Fibroblast of lung (primary cell): ENCODE results near the gene MEFV. TPM values are rescaled to one million over a fixed set of nuclear protein-coding genes. Genes with fewer than 3 reads are reported as not detected.
"Not testable (repeated sequence)": the region's sequence is repeated elsewhere in the genome, so short reads cannot be mapped to it uniquely, and the experiment has no call there.

Source experiments
- DNase-seq, 2 donors: peaks; one replicate each; pipeline versions ENCODE4 v3.0.0 to v3.0.0-alpha.2; 2010; ENCODE audit warnings: low read depth in 2 of 2
- H2AFZ ChIP-seq: 2 replicates; pipeline ENCODE4 v1.5.1; 2012; ENCODE audit warnings: low read length, control low read depth, inconsistent platforms
- H3K27ac ChIP-seq: 2 replicates; pipeline ENCODE4 v1.5.1; 2011; ENCODE audit warnings: low read length, control low read depth; ENCODE audit not compliant: insufficient read depth
- H3K27me3 ChIP-seq: 2 replicates; pipeline ENCODE4 v1.5.1; 2011; ENCODE audit warnings: mild to moderate bottlenecking, low read length; ENCODE audit not compliant: control insufficient read depth, insufficient read depth
- H3K36me3 ChIP-seq: 2 replicates; pipeline ENCODE4 v1.5.1; 2011; ENCODE audit warnings: low read length; ENCODE audit not compliant: control insufficient read depth, insufficient read depth
- H3K4me1 ChIP-seq: 2 replicates; pipeline ENCODE4 v1.5.1; 2011; ENCODE audit warnings: low read length; ENCODE audit not compliant: control insufficient read depth, insufficient read depth; ENCODE audit errors: extremely low read depth
- H3K4me2 ChIP-seq: 2 replicates; pipeline ENCODE4 v1.5.1; 2011; ENCODE audit warnings: low read length, control low read depth; ENCODE audit not compliant: insufficient read depth; ENCODE audit errors: extremely low read depth
- H3K4me3 ChIP-seq, 4 experiments: fragments of 200-600 bp in 1 of 4; sonication (generic) in 1 of 4; replicated peaks in 1 of 4; 2 replicates each; pipeline ENCODE4 v1.5.1; 2011 to 2016; ENCODE audit warnings: low read length in 4 of 4, low read depth in 3 of 4, mild to moderate bottlenecking in 3 of 4, control low read depth in 2 of 4, inconsistent platforms in 1 of 4, mixed read lengths in 1 of 4; ENCODE audit not compliant: insufficient read depth in 1 of 4; ENCODE audit errors: control extremely low read depth in 1 of 4
- H3K79me2 ChIP-seq: 2 replicates; pipeline ENCODE4 v1.5.1; 2012; ENCODE audit warnings: mild to moderate bottlenecking, low read length, inconsistent platforms; ENCODE audit not compliant: control insufficient read depth, insufficient read depth
- H3K9ac ChIP-seq: 2 replicates; pipeline ENCODE4 v1.5.1; 2011; ENCODE audit warnings: mild to moderate bottlenecking, low read length, control low read depth; ENCODE audit not compliant: insufficient read depth
- H3K9me3 ChIP-seq: 2 replicates; pipeline ENCODE4 v1.5.1; 2012; ENCODE audit warnings: low read depth, low read length; ENCODE audit not compliant: control insufficient read depth, insufficient read depth
- H4K20me1 ChIP-seq: 2 replicates; pipeline ENCODE4 v1.5.1; 2011; ENCODE audit warnings: low read length; ENCODE audit not compliant: control insufficient read depth, insufficient read depth; ENCODE audit errors: extremely low read depth
- EZH2 ChIP-seq: IDR thresholded peaks from 2 replicates; pipeline ENCODE4 v1.5.1; 2012; ENCODE audit warnings: low read length, control low read depth, mild to moderate bottlenecking; ENCODE audit errors: missing control alignments
- polyA plus RNA-seq, 2 donors: library from polyadenylated mRNA; depleted of rRNA in 1 of 2; stranded (reverse) in 1 of 2; unstranded in 1 of 2; fragments of >200 nt; gene quantifications; 2 replicates each; pipeline ENCODE4 v1.2.1, GENCODE V29; 2011 to 2012; ENCODE audit warnings: missing spikeins in 1 of 2
- total RNA-seq: library from RNA; depleted of rRNA; stranded (reverse); fragments of >200 nt; gene quantifications from 2 replicates; pipeline ENCODE4 v1.2.1, GENCODE V29; 2014
- TF ChIP-seq, protein P1 (sequence below), 2 donors: IDR thresholded peaks in 1 of 2; conservative IDR thresholded peaks in 1 of 2; 1 replicate in 1 of 2; 2 replicates in 1 of 2; pipeline ENCODE4 v1.5.1; 2011 to 2012; ENCODE audit warnings: low read length in 2 of 2, control low read depth in 1 of 2, inconsistent platforms in 1 of 2, low read depth in 1 of 2, mild to moderate bottlenecking in 1 of 2

MEFV gene
- total and polyA plus RNA-seq, 2 donors (not counting 1 experiment from before 2014, with no cell fraction given) = 0.17 TPM; not detected in 1

DNA sequence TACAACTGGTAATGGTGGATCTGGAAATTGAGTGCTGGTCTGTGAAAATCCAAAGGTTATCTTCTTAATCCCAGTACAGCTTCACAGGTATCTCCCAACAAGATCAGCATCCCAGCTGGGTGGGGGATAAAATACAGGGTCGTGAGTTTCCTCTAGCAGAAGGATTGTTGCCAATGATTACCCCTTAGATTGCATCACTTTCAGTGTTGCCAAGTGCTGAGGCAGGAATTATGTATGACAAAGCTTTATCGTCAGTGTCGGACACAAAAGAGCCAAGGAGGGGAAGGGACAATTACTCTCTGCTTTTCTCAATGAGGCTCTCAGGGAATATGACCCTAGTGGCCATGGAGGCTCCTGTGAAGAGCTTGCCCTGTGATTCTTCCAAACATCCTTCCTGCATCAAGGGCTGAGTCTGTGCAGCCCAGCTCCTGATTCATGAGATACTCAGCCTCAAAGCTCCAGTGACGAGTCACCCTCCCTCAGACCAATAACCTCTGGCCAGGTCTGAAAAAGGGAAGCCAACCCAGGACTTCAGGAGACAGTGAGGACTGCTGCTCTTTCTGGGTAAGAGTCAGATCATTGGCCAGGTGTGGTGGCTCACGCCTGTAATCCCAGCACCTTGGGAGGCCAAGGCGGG lies 53.4 kb downstream of the MEFV start:
- Histone ChIP-seq H2AFZ (no peak overlapping the region), H3K36me3 (no peaks in the 10 kb centered on the region), H3K9ac (no peak overlapping the region), H3K9me3 (no peaks in the 10 kb centered on the region), H3K4me2 (no peak overlapping the region), H4K20me1 (no peaks in the 10 kb centered on the region), H3K79me2 (no peaks in the 10 kb centered on the region), H3K27ac (no peak overlapping the region), H3K27me3 (peaks cover 2% of the 10 kb centered on the region), H3K4me3 (no peak overlapping the region), H3K4me1 (no peaks in the 10 kb centered on the region)
- TF ChIP-seq, protein P1, sequence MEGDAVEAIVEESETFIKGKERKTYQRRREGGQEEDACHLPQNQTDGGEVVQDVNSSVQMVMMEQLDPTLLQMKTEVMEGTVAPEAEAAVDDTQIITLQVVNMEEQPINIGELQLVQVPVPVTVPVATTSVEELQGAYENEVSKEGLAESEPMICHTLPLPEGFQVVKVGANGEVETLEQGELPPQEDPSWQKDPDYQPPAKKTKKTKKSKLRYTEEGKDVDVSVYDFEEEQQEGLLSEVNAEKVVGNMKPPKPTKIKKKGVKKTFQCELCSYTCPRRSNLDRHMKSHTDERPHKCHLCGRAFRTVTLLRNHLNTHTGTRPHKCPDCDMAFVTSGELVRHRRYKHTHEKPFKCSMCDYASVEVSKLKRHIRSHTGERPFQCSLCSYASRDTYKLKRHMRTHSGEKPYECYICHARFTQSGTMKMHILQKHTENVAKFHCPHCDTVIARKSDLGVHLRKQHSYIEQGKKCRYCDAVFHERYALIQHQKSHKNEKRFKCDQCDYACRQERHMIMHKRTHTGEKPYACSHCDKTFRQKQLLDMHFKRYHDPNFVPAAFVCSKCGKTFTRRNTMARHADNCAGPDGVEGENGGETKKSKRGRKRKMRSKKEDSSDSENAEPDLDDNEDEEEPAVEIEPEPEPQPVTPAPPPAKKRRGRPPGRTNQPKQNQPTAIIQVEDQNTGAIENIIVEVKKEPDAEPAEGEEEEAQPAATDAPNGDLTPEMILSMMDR (conservative IDR thresholded peaks at IDR 0.05 in 1 of 2, IDR thresholded peaks at IDR 0.05 in 1 of 2; ENCODE audit: low read depth in 1 of 2, low read length in 2 of 2) = no peak
- no peak for TF ChIP-seq EZH2
- DNase-seq = no peak

DNA sequence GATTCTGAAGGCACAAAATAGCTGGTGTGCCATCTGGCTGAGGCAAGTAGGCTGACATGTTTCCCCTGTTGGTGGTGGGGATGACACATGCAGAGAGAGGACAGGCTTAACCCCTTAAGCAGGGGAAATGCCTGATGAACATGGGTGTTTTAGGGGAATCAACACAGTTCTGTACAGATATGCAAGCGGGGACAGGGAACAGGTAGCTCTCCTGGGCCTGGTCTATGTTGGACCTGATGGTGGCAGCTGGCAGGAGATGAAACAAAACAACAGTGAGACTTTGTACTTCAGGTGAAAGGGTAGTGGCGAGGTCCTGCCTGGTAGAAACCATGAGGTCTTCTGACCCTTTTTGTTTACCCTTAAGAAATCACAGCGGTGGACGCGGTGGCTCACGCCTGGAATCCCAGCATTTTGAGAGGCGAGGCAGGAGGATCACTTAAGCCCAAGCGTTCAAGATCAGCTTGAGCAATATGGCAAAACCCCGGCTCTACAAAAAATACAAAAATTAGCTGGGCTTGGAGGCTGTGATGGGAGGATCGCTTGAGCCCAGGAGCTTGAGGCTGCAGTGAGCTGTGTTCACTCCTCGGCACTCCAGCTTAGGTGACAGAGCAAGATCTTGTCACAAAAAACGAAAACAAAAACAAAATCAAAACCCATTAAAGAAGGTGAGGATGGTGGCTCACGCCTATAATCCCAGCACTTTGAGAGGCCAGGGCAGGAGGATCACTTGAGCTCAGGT lies 57.9 kb downstream of the MEFV start:
- H3K4me3 ChIP-seq = no peak overlapping the region
- H3K36me3 ChIP-seq = no peaks in the 10 kb centered on the region
- no peaks in the 10 kb centered on the region for H3K79me2 ChIP-seq
- H3K9me3 ChIP-seq = no peaks in the 10 kb centered on the region
- no peak overlapping the region for H3K27ac ChIP-seq
- TF ChIP-seq, protein P1 (conservative IDR thresholded peaks at IDR 0.05 in 1 of 2, IDR thresholded peaks at IDR 0.05 in 1 of 2; ENCODE audit: low read depth in 1 of 2, low read length in 2 of 2) = no peak
- TF ChIP-seq EZH2 = no peak
- H3K4me1 ChIP-seq = no peaks in the 10 kb centered on the region
- no peak overlapping the region for H2AFZ ChIP-seq
- H3K9ac ChIP-seq = no peak overlapping the region
- H3K4me2 ChIP-seq = no peak overlapping the region
- DNase-seq = no peak
- no peaks in the 10 kb centered on the region for H4K20me1 ChIP-seq
- H3K27me3 ChIP-seq = peaks cover 3% of the 10 kb centered on the region

DNA sequence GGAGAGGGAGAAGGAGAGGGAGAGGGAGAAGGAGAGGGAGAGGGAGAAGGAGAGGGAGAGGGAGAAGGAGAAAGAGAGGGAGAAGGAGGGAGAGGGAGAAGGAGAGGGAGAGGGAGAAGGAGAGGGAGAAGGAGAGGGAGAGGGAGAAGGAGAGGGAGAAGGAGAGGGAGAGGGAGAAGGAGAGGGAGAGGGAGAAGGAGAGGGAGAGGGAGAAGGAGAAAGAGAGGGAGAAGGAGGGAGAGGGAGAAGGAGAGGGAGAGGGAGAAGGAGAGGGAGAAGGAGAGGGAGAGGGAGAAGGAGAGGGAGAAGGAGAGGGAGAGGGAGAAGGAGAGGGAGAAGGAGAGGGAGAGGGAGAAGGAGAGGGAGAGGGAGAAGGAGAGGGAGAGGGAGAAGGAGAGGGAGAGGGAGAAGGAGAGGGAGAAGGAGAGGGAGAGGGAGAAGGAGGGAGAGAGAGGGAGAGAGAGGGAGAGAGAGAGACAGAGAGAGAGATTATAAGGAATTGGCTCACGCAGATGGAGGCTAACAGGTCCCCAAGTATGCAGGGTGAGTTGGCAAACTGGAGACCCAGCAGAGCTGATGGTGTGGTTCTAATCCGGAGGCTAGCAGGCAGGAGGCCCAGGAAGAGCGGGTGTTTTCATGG lies 58.6 kb downstream of the MEFV start:
- not testable (repeated sequence) for H3K36me3 ChIP-seq, H3K27ac ChIP-seq, H3K9ac ChIP-seq, H3K4me2 ChIP-seq, H3K9me3 ChIP-seq, H2AFZ ChIP-seq, H3K79me2 ChIP-seq, H4K20me1 ChIP-seq, DNase-seq, H3K27me3 ChIP-seq, H3K4me1 ChIP-seq, H3K4me3 ChIP-seq
